CD1c-positive myeloid dendritic cell (primary cell): ENCODE measurements around the gene PLEKHB1.

Source experiments
- DNase-seq: peaks from one replicate; pipeline ENCODE4 v3.0.0-alpha.2; 2016; ENCODE audit errors: extremely low spot score

Gene PLEKHB1, protein sequence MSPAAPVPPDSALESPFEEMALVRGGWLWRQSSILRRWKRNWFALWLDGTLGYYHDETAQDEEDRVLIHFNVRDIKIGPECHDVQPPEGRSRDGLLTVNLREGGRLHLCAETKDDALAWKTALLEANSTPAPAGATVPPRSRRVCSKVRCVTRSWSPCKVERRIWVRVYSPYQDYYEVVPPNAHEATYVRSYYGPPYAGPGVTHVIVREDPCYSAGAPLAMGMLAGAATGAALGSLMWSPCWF

GRCh38 chr11:73645972-73646631, at the start of gene PLEKHB1:
Gene PLEKHB1, plus strand, starts transcription at chr11:73646581. Its CDS starts 28 bp downstream, at chr11:73646609.
- no peak for DNase-seq

GRCh38 chr11:73597336-73597955, 48.9 kb upstream of the PLEKHB1 start:
- DNase-seq, result no peak

GRCh38 chr11:73597956-73598718, 48.2 kb upstream of the PLEKHB1 start, which contains the start of gene FAM168A:
Gene FAM168A, minus strand, starts transcription at chr11:73598112. Its CDS starts 129,638 bp downstream, at chr11:73468474.
- peak; percentile 93 for DNase-seq

DNA sequence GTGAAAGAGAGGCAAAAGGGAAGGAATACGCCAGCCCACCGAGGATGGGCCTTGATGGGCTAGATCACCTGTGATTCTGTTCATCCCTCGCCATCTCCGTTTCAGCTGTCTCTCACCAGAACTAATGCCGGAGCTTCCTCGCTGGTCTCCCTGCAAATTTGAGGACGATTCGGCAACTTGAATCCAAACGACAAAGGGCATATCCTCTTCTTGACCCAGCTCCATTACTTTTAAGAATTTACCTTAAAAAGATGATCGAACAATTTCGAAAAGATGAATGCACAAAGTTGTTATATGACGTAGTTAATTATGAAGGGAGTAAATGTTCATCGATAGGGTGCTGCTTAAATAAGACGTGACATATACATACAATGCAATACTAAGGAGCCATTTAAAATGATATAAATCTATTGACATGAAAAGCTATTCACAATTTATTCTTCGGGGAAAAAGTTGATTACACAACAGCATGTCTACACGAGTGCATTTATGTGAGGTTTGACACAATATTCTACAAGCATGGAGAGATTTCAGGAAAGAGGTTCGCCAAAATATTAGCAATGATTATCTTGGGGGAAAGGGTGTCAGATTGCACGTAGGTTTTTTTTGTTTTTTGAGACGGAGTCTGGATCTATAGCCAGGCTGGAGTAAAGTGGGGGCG, 47.5 kb upstream of the PLEKHB1 start:
- no peak for DNase-seq

DNA sequence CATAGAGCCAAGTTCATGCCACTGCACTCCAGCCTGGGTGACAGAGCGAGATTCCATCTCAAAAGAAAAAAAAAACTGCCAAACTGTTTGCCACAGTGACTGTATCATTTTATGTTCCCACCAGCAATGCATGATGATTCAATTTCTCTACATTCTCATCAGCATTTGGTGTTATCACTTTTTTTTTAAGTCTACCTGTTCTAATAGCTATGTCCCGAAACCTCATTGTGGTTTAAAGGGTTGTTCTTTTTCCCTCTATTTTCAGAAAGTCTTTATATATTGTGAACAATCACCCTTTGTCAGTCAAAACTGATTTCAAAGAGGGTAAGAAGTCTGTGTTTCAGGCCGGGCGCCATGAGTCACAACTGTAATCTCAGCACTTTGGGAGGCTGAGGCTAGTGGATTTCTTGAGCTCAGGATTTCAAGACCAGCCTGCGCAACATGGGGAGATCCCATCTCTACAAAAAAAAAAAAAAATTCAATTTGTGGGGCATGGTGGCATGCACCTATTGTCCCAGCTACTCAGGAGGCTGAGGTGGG, 33.7 kb upstream of the PLEKHB1 start:
- DNase-seq, result no peak

DNA sequence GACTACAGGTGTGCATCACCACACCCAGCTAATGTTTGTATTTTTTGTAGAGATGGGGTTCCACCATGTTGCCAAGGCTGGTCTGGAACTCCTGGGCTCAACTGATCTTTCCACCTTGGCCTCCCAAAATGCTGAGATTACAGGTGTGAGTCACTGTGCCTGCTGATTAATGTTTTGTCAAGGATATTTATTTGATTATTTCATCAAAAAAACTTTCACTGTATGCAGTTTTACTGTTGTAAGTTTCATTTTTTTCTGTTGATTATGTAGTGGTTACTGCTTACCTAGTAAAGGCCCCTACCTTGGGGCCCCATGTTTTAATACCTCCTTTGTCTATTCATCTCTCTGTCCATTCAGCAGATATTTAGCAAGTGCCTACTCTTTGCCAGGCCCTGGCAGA, 31.8 kb upstream of the PLEKHB1 start:
- DNase-seq, result no peak

DNA sequence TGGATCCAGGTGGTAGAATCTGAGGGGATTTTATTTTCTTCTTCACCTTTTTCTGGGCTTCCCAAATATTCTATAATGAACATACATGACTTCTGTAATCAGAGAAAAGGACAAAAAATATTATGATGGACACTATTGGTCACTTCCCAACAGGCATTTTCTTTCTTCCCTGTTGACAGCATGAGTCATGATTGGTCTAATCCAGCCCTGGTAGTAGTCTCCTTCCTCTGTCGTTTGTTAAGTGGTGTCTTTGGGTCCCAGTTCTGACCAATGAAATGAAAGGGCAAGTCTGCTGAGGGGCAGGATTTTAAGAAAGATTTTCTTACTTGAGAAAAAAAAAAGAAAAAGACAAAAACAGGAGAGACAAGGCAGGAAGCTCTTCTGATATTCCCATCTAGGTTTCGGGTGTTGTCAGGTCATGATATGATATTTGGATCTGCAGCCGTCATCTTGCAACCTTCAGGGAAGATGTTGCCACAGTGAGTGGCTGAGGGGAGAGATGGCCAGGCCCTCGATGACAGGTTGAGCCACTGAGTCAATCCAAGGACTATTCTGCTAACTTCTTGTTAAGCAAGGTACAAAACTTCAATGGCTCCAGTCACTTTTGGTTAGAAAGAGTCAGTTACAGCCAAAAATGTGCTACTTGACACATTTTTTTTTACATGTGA, 23.3 kb upstream of the PLEKHB1 start:
- DNase-seq, result peak; percentile 51

- peak; percentile 85 for DNase-seq
Observed at GRCh38 chr11:73623686-73624085, 22.7 kb upstream of the PLEKHB1 start.

DNA sequence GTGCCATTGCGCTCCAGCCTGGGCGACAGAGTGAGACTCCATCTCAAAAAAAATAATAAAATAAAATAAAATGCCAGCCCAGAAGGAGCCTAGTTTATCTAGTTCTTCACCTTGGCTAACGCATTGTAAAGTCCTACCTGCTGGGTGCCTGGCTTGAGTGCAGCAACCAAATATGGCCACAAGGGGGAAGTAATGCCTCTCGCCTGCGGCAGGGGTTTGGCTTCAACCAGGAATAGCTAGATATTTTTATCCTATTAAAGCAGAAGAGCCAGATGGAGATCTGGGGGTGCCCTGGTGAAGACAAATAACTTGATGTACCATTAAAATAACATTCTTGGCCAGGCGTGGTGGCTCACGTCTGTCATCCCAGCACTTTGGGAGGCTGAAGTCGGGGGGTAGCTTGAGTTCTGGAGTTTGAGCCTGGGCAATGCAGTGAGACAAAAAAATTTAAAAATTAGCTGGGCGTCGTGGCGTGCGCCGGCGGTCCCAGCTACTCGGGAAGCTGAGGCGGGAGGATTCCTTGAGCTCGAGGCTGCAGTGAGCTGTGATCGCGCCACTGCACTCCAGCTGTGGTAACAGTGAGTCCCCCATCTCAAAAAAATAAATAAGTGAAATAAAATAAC, 20.6 kb upstream of the PLEKHB1 start:
- peak; percentile 76 for DNase-seq

GRCh38 chr11:73629907-73630306, 16.5 kb upstream of the PLEKHB1 start:
- no peak for DNase-seq

DNA sequence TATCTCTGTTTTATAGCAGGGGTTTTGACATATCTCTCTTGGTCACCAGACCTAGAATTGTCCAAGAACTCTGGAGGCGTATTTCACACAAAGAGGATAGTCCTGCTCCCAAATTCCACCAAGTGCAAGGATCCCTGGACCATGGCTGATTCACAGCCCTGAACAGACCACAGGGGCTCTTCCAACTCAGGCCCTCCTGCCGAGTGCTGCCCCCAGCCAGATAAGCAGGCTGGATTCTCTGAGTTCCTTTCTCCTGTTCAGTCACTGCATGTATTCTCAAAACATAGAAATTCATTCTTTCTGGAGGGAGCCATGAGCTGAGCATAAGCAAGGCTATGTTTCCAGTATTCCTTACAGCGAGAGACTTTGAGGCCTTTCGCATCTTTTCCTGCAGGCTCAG, 13.4 kb upstream of the PLEKHB1 start:
- no peak for DNase-seq

DNA sequence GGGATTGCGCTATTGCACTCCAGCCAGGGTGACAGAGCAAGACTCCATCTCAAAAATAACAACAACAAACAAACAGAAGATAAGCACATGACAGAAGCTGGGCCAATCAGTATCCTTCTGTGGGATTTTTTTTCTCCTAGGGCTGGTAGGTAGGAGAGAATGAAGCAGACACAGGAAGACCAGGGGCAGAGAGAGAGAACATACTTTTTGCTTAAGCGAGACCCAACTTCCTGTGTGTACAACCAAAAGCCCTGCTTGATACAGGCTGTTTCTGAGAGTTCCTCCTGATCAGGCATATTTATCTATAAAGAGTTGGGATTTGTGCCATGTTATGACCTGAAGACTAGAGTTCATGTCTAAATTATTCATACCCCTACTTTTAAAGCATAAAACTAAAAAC, 12.4 kb upstream of the PLEKHB1 start:
- no peak for DNase-seq

GRCh38 chr11:73635721-73636120, 10.7 kb upstream of the PLEKHB1 start:
- DNase-seq, result no peak

DNA sequence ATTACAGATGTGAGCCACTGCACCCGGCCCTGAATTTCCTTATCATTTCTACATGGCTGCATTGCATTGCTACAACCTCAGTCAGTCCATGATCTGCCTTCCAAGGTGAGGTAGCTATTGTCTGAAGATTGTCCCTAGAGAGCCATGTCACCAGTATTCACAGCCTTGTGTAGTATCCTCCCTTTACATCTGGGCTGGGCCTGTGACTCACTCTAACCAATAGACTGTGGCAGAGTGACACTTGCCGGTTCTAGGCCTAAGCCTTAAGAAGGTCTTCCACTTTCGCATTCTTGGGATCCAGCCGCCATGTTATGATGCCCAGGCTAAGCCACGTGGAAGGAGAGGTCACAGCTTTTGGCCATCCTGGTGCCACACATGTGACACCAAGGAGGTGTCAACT, 10.1 kb upstream of the PLEKHB1 start:
- DNase-seq, result no peak

DNA sequence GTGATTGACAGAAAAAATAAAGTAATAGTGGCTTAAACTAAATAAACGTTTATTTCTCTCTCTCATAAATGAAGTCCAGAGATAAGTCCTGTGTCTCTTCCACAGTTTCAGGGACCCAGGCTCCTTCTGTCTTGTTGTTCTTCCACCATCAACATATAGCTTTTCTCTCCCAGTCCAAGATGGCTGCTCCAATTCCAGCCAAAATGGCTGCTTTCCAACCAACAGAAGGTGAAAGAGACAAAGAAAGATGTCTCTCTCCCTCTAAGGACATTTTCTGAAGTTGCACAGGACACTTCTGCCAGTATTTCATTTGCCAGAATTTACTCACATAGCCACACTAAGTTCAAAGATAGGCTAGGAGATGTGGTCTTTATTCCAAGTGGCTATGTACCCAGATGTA, 9.4 kb upstream of the PLEKHB1 start:
- no peak for DNase-seq

- no peak for DNase-seq
Observed at GRCh38 chr11:73640592-73640991, 5.8 kb upstream of the PLEKHB1 start.

- DNase-seq, result no peak
Observed at GRCh38 chr11:73641668-73642067, 4.7 kb upstream of the PLEKHB1 start.

DNA sequence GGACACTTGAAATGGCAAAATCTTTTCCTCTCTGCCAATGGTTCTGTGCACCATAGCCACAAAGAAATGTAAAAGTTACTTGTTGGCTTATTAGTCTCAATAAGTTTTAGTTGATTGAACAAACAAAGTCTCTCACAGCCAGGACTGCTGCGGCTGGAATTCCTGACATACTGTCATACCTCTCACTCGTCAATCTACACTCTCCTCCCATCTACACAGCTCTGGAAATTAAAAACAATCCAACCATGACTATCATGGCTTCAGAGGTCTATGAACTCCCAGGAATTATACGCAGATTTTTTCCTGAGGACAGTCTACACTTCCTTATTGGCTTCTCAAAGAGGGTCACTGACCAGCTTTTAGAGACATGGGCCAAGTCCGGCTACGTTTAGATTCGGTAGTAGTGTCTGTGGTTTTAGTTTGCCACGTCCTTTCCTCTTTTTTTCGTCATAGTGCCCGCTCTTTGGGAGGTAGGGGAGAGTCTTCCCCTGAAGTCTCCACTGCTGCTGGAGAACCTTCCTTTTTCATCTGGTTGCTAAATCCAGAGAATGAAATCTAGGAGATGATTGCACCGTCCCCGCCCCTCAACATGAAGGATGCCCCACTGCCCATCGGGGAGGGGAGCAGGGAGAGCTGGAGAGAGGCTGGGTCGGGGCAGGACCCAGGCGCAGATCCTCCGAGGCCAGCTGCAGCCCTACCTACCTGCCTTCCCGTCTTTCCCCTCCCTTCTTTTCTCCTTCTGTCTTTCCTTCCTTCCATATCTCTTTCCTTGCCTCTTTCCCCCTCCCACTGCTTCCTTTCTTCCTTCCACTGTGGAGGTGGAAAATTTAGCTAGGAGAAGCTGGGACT, 1.0 kb upstream of the PLEKHB1 start:
- peak; percentile 43 for DNase-seq

GRCh38 chr11:73647459-73648100, 1.2 kb downstream of the PLEKHB1 start:
- DNase-seq, result peak; percentile 86
